Measurements from ENCODE around the gene SMARCC1.

The SMARCC1 gene

DNA sequence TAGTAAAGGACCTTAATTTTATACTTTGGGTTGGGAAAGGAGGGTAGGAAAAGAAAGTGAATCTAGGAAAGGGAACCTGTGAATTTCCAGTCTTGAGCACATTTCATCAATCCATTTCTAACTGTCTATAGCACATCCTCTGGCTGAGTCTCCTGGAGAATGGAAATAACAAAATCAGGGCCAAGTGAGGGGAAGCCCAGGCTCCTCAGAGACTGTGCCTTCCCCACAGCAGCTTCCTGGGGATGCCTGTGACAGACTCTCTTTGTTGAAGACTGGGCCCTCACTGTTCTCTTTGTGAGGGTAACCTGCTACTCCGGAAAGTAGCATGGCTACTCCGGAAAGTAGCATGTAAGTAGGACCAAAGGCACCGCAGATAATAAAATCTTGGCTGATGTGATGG, 180.4 kb downstream of the SMARCC1 start:
- TF ChIP-seq, protein P1, sequence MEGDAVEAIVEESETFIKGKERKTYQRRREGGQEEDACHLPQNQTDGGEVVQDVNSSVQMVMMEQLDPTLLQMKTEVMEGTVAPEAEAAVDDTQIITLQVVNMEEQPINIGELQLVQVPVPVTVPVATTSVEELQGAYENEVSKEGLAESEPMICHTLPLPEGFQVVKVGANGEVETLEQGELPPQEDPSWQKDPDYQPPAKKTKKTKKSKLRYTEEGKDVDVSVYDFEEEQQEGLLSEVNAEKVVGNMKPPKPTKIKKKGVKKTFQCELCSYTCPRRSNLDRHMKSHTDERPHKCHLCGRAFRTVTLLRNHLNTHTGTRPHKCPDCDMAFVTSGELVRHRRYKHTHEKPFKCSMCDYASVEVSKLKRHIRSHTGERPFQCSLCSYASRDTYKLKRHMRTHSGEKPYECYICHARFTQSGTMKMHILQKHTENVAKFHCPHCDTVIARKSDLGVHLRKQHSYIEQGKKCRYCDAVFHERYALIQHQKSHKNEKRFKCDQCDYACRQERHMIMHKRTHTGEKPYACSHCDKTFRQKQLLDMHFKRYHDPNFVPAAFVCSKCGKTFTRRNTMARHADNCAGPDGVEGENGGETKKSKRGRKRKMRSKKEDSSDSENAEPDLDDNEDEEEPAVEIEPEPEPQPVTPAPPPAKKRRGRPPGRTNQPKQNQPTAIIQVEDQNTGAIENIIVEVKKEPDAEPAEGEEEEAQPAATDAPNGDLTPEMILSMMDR (IDR thresholded peaks at IDR 0.05; ENCODE audit: insufficient read depth, low read depth, low read length, missing control alignments): no peak
- no peak for DNase-seq (ENCODE audit: low read depth)

DNA sequence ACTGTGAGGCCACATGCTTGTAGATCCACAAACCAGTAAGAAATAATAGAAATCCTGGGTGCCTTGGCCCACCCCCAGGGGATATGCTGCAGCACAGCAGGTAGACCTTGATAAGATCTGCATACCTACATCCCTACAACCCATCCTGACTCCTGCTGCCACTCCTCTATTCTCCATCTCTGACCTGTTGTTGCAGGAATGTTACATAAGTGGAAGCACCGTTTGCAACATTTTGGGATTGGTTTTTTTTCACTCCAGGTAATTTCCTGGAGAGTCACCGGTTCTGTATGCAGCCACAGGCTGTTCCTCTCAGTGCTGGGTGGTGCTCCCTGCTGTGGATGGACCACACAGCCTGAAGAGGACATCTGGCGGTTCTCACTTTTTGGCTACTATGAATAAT, 186.9 kb downstream of the SMARCC1 start:
- TF ChIP-seq, protein P1 (IDR thresholded peaks at IDR 0.05; ENCODE audit: insufficient read depth, low read depth, low read length, missing control alignments): no peak

More for the DNA sequence above, 180.4 kb downstream of the SMARCC1 start:
- no peak overlapping the region for H3K4me3 ChIP-seq (ENCODE audit: low read length)

DNA sequence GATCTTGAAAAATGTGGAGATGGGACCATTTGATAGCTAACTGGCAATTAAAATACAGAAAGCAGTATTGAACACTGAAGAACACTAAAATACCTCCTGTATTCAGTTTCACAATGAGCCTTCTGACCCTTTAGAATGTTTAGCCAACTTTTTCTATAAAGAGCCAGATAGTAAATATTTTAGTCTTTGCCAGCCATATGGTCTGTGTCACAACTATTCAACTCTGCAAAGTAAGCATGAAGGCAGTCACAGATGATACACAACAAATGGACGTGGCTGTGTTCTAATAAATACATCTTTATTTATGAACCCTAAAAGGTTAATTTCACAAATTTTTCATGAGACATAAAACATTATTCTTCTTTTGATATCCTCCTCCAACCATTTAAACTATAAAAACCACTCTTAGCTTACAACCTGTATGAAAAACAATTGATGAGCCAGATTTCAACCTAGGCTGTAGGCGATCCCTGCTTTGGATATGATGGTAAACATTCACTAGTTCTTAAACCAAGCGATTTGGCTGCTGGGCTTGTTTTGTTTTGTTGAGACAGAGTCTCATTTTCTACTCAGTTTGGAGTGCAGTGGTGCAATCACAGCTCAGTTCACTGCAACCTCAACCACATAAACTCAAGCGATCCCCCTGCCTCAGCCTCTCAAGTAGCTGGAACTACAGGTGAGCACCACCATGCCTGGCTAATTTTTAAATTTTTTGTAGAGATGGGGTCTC, 189.5 kb downstream of the SMARCC1 start:
- no peak overlapping the region for H3K4me3 ChIP-seq (ENCODE audit: low read length)
- DNase-seq (ENCODE audit: low read depth): no peak
- TF ChIP-seq, protein P1 (IDR thresholded peaks at IDR 0.05; ENCODE audit: insufficient read depth, low read depth, low read length, missing control alignments): no peak

More for the DNA sequence above, 186.9 kb downstream of the SMARCC1 start:
- no peak overlapping the region for H3K4me3 ChIP-seq (ENCODE audit: low read length)
- DNase-seq (ENCODE audit: low read depth): peak; percentile 83

DNA sequence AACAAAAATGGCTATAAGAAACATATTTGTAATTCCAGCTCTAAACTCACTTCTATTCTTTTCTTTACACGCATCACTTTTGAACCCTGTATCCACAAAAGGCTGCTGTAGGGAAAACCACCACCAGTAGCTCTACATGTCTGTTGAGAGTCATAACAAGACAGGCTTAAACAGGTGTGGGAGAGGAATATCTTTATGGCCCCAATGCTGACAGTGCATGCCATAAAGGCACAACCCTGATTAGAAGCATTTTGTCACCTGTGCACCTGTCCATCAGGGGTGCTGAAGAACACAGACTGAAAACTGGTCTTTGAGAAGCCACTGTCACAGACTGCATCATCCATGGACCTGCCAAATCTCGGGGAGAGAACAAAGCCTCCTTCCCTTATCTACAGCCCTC, 191.5 kb downstream of the SMARCC1 start:
- TF ChIP-seq, protein P1 (IDR thresholded peaks at IDR 0.05; ENCODE audit: insufficient read depth, low read depth, low read length, missing control alignments): no peak
- H3K4me3 ChIP-seq (ENCODE audit: low read length): no peak overlapping the region
- DNase-seq (ENCODE audit: low read depth): no peak

DNA sequence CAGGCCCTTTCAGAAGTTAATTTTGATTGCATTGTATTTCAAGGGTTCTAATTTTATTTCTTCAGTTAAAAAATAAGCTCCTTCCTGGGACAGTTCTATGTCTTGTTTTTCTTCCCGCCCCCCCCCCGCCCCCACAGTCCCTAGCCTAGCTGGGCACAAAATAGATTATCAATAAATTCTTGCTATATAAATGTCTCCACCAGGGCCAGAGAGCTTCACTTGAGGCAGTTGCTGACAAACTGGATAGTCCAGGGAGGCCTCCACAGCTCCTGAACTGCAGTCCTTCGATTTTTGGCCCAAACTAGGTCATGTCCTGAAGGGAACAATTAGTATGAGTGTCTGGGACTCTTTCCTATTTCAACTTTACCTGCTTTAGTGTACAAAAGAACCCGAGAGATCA, 193.1 kb downstream of the SMARCC1 start:
- H3K4me3 ChIP-seq (ENCODE audit: low read length): no peak overlapping the region
- TF ChIP-seq, protein P1 (IDR thresholded peaks at IDR 0.05; ENCODE audit: insufficient read depth, low read depth, low read length, missing control alignments): no peak
- no peak for DNase-seq (ENCODE audit: low read depth)

DNA sequence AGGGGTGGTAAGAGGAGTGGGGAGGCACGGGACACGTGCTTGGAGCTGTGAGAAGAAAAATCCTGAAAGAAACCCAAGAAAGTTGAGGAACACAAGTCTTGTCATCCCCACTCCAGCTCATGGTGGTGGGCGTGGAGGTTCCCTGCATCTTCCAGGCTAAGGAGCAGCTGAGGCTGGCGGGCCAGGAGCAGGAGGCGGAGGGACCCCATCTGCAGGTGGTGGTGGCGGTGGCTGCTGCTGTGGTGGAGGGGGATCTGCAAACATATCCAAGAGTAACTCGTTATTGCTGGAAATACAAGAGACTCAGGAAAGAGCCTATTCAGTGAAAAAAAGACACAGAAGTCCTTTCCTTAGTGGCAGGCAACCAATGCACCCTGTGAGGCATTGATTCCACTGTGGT, 193.6 kb downstream of the SMARCC1 start:
- DNase-seq (ENCODE audit: low read depth): no peak
- TF ChIP-seq, protein P1 (IDR thresholded peaks at IDR 0.05; ENCODE audit: insufficient read depth, low read depth, low read length, missing control alignments): no peak
- no peak overlapping the region for H3K4me3 ChIP-seq (ENCODE audit: low read length)

DNA sequence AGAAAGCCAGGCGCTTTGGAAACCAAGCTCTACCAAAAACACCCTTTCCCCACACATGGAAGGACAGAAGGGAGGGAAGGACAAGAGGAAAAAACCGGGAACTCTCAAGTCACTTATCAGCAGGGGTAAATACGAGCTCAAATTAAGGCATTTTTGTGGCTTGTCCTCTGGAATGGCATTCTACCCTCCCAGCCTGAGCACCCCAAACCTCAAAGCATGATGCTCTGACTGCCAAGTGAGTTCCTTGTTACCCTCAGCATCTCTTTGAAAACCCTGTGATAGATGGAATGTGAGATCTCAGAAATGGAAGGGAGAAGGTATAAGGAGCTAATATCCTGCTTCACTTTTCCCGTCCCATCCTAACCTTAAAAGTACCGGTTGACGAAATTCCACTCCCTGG, 194.9 kb downstream of the SMARCC1 start:
- TF ChIP-seq, protein P1 (IDR thresholded peaks at IDR 0.05; ENCODE audit: insufficient read depth, low read depth, low read length, missing control alignments): no peak

More for the DNA sequence above, 194.9 kb downstream of the SMARCC1 start:
- DNase-seq (ENCODE audit: low read depth): no peak
- no peak overlapping the region for H3K4me3 ChIP-seq (ENCODE audit: low read length)

Measured in epithelial cell of esophagus (primary cell).